Mesenchymal stem cell (in vitro differentiated cells and primary cell): ENCODE data around the gene CHD8.

Experiments
- DNase-seq: peaks from one replicate; pipeline ENCODE4 v3.0.0-alpha.2; 2013
- H2AFZ ChIP-seq: one replicate; pipeline ENCODE4 v1.6.1; 2013; ENCODE audit warnings: low read depth, mild to moderate bottlenecking, control low read depth, inconsistent platforms, low read length, moderate library complexity
- H2AK5ac ChIP-seq: 2 replicates; pipeline ENCODE4 v1.6.1; 2013; ENCODE audit warnings: low read length, moderate library complexity, mild to moderate bottlenecking, inconsistent platforms; ENCODE audit not compliant: severe bottlenecking
- H2BK120ac ChIP-seq: one replicate; pipeline ENCODE4 v1.6.1; 2013; ENCODE audit warnings: low read depth, mild to moderate bottlenecking, inconsistent platforms, low read length, moderate library complexity
- H2BK12ac ChIP-seq, 2 experiments: one replicate each; pipeline ENCODE4 v1.6.1; 2013; ENCODE audit warnings: inconsistent platforms in 2 of 2, low read length in 2 of 2, mild to moderate bottlenecking in 2 of 2, moderate library complexity in 2 of 2, control low read depth in 1 of 2
- H2BK15ac ChIP-seq: one replicate; pipeline ENCODE4 v1.6.1; 2013; ENCODE audit warnings: mild to moderate bottlenecking, low read depth, inconsistent platforms; ENCODE audit not compliant: poor library complexity, severe bottlenecking
- H2BK5ac ChIP-seq: 2 replicates; pipeline ENCODE4 v1.6.1; 2013; ENCODE audit warnings: low read depth, mild to moderate bottlenecking, low read length, control low read depth, inconsistent platforms; ENCODE audit not compliant: poor library complexity, severe bottlenecking
- H3K14ac ChIP-seq, 2 experiments: one replicate each; pipeline ENCODE4 v1.6.1; 2013; ENCODE audit warnings: inconsistent platforms in 2 of 2, low read length in 2 of 2, control low read depth in 1 of 2, mild to moderate bottlenecking in 1 of 2, moderate library complexity in 1 of 2
- H3K18ac ChIP-seq, 2 experiments: one replicate each; pipeline ENCODE4 v1.6.1; 2013; ENCODE audit warnings: inconsistent platforms in 2 of 2, low read length in 2 of 2, control low read depth in 1 of 2, low read depth in 1 of 2, mild to moderate bottlenecking in 1 of 2
- H3K23ac ChIP-seq, 2 experiments: one replicate each; pipeline ENCODE4 v1.6.1; 2013; ENCODE audit warnings: inconsistent platforms in 2 of 2, low read length in 2 of 2, mild to moderate bottlenecking in 2 of 2, moderate library complexity in 2 of 2, control low read depth in 1 of 2
- H3K27ac ChIP-seq: 2 replicates; pipeline ENCODE4 v1.5.1; 2013; ENCODE audit warnings: mild to moderate bottlenecking, moderate library complexity, low read length, control low read depth, inconsistent platforms; ENCODE audit not compliant: poor library complexity, severe bottlenecking
- H3K27me3 ChIP-seq, 2 experiments: 2 replicates each; pipeline versions ENCODE4 v1.6.1 to v1.7.0; 2013; ENCODE audit warnings: low read length in 2 of 2, mild to moderate bottlenecking in 2 of 2, moderate library complexity in 2 of 2, control low read depth in 1 of 2, inconsistent platforms in 1 of 2; ENCODE audit not compliant: control insufficient read depth in 1 of 2, insufficient read depth in 1 of 2
- H3K36me3 ChIP-seq, 2 experiments: 2 replicates each; pipeline versions ENCODE4 v1.6.1 to v1.7.0; 2013; ENCODE audit warnings: low read length in 2 of 2, control low read depth in 1 of 2, inconsistent platforms in 1 of 2, low read depth in 1 of 2, mild to moderate bottlenecking in 1 of 2; ENCODE audit not compliant: insufficient read depth in 2 of 2, control insufficient read depth in 1 of 2
- H3K4ac ChIP-seq, 2 experiments: one replicate each; pipeline ENCODE4 v1.6.1; 2013; ENCODE audit warnings: inconsistent platforms in 2 of 2, low read length in 2 of 2, mild to moderate bottlenecking in 2 of 2, moderate library complexity in 2 of 2, control low read depth in 1 of 2, low read depth in 1 of 2
- H3K4me1 ChIP-seq: 2 replicates; pipeline ENCODE4 v1.6.1; 2013; ENCODE audit warnings: low read depth, low read length, control low read depth; ENCODE audit not compliant: control insufficient read depth, insufficient read depth
- H3K4me2 ChIP-seq: 2 replicates; pipeline ENCODE4 v1.6.1; 2013; ENCODE audit warnings: low read length, mild to moderate bottlenecking, inconsistent platforms; ENCODE audit not compliant: poor library complexity, severe bottlenecking
- H3K4me3 ChIP-seq, 2 experiments: 2 replicates each; pipeline versions ENCODE4 v1.5.1 to v1.7.0; 2013; ENCODE audit warnings: low read length in 2 of 2, mild to moderate bottlenecking in 2 of 2, control low read depth in 1 of 2, low read depth in 1 of 2; ENCODE audit not compliant: insufficient read depth in 1 of 2
- H3K79me1 ChIP-seq: replicated peaks from 2 replicates; pipeline ENCODE4 v1.6.1; 2013; ENCODE audit warnings: mild to moderate bottlenecking, control low read depth, low read length, inconsistent platforms; ENCODE audit not compliant: poor library complexity, severe bottlenecking
- H3K9ac ChIP-seq: 2 replicates; pipeline ENCODE4 v1.7.0; 2013; ENCODE audit warnings: mild to moderate bottlenecking, low read length, moderate library complexity
- H3K9me3 ChIP-seq: 2 replicates; pipeline ENCODE4 v1.7.0; 2013; ENCODE audit warnings: mild to moderate bottlenecking, low read length; ENCODE audit not compliant: control insufficient read depth
- H4K8ac ChIP-seq: one replicate; pipeline ENCODE4 v1.6.1; 2013; ENCODE audit warnings: inconsistent platforms, mild to moderate bottlenecking, low read length, moderate library complexity
- H4K91ac ChIP-seq: one replicate; pipeline ENCODE4 v1.6.1; 2013; ENCODE audit warnings: mild to moderate bottlenecking, low read length, inconsistent platforms
- WGBS: methylation state at CpG from one replicate; pipeline ENCODE4 v1.1.7; 2013; ENCODE audit warnings: mixed read lengths; 5-methylcytosine and 5-hydroxymethylcytosine counted together

CHD8 gene

GRCh38 chr14:21384494-21384851, 71.5 kb downstream of the CHD8 start:
- peak overlapping the region; percentile 75 for H2AK5ac ChIP-seq
- H2BK5ac ChIP-seq = no peak overlapping the region
- H4K8ac ChIP-seq = peak overlapping the region; percentile 84
- no peak overlapping the region for H4K91ac ChIP-seq
- peaks cover 9% of the 10 kb centered on the region for H3K79me1 ChIP-seq
- H3K27ac ChIP-seq = peak overlapping the region; percentile 83
- H3K4me3 ChIP-seq = peak overlapping the region; percentile 85 to 92
- H3K14ac ChIP-seq = peak overlapping the region in 1 of 2 experiments; percentile 50
- H3K27me3 ChIP-seq = no peaks in the 10 kb centered on the region
- H2BK15ac ChIP-seq = no peak overlapping the region
- no peak overlapping the region for H2BK120ac ChIP-seq
- H3K18ac ChIP-seq = peak overlapping the region; percentile 19 to 37
- H3K9ac ChIP-seq = peak overlapping the region; percentile 99
- no peak overlapping the region for H2AFZ ChIP-seq
- no peak overlapping the region for H2BK12ac ChIP-seq
- no peak for DNase-seq
- H3K4me2 ChIP-seq = peak overlapping the region; percentile 82
- 5% methylated on average over 11 of the region's 12 CpGs for WGBS
- no peak overlapping the region for H3K4ac ChIP-seq
- no peaks in the 10 kb centered on the region for H3K9me3 ChIP-seq
- peaks cover 23 to 34% of the 10 kb centered on the region in 2 experiments for H3K36me3 ChIP-seq
- no peak overlapping the region for H3K23ac ChIP-seq
- peaks cover 5% of the 10 kb centered on the region for H3K4me1 ChIP-seq

DNA sequence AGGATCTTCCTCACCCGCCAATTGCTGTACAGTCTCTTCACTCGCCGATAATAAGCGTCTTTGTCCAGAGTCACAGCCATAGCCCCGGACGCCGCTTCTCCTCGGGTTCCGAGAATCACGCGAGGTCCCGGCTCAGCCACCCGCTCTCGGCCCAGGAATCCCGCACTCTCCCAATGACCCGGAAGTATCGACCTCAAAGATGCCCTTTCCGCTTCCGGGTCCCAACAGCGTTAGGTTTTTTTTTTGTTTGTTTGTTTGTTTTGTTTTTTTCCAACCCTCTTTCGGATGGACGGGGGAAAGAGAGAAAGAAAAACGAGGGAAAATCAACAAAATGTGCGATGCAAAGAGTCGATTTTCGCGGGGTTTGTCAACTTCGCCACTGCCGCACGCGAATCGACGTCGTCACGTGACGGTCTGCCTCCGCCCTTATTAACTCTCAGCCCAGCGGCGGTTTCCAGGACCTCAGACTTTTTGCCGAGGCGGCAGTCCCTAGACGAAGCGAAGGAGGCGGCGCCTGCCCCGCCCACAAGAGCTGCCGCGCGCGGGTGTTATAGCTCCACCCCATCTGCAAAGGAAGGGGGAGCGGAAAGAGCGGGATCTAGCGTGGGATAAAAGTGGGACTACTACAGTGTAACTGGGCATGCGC, 72.0 kb downstream of the CHD8 start, which contains the start of gene SUPT16H:
SUPT16H (minus strand) TSS at position 172 of the 646 bp plus-strand sequence; CDS start at position 80, 92 bp downstream.
- peak within 1 kb of the TSS; percentile 9 to 73 for H3K4ac ChIP-seq
- H3K14ac ChIP-seq = peak within 1 kb of the TSS; percentile 50 to 73
- H3K4me1 ChIP-seq = peaks cover 5% of the 10 kb centered on the region
- peak within 1 kb of the TSS; percentile 99 for H3K9ac ChIP-seq
- H3K27me3 ChIP-seq = no peaks in the 10 kb centered on the region
- peak within 1 kb of the TSS; percentile 85 to 92 for H3K4me3 ChIP-seq
- peak within 1 kb of the TSS; percentile 71 to 93 for H3K18ac ChIP-seq
- H2BK15ac ChIP-seq = peak within 1 kb of the TSS; percentile 80
- under 1% methylated on average over 51 of the region's 54 CpGs for WGBS
- peak within 1 kb of the TSS; percentile 75 for H2AK5ac ChIP-seq
- H3K36me3 ChIP-seq = peaks cover 18 to 29% of the 10 kb centered on the region in 2 experiments
- no peak within 1 kb of the TSS for H3K23ac ChIP-seq
- peak within 1 kb of the TSS; percentile 84 for H4K8ac ChIP-seq
- peak within 1 kb of the TSS; percentile 47 for H2BK5ac ChIP-seq
- peaks cover 10% of the 10 kb centered on the region for H3K79me1 ChIP-seq
- DNase-seq = peak; percentile 98
- peak within 1 kb of the TSS in 1 of 2 experiments; percentile 6 for H2BK12ac ChIP-seq
- H3K9me3 ChIP-seq = no peaks in the 10 kb centered on the region
- peak within 1 kb of the TSS; percentile 71 for H2BK120ac ChIP-seq
- peak within 1 kb of the TSS; percentile 15 for H2AFZ ChIP-seq
- H3K4me2 ChIP-seq = peak within 1 kb of the TSS; percentile 85
- H3K27ac ChIP-seq = peak within 1 kb of the TSS; percentile 83
- peak within 1 kb of the TSS; percentile 77 for H4K91ac ChIP-seq

DNA sequence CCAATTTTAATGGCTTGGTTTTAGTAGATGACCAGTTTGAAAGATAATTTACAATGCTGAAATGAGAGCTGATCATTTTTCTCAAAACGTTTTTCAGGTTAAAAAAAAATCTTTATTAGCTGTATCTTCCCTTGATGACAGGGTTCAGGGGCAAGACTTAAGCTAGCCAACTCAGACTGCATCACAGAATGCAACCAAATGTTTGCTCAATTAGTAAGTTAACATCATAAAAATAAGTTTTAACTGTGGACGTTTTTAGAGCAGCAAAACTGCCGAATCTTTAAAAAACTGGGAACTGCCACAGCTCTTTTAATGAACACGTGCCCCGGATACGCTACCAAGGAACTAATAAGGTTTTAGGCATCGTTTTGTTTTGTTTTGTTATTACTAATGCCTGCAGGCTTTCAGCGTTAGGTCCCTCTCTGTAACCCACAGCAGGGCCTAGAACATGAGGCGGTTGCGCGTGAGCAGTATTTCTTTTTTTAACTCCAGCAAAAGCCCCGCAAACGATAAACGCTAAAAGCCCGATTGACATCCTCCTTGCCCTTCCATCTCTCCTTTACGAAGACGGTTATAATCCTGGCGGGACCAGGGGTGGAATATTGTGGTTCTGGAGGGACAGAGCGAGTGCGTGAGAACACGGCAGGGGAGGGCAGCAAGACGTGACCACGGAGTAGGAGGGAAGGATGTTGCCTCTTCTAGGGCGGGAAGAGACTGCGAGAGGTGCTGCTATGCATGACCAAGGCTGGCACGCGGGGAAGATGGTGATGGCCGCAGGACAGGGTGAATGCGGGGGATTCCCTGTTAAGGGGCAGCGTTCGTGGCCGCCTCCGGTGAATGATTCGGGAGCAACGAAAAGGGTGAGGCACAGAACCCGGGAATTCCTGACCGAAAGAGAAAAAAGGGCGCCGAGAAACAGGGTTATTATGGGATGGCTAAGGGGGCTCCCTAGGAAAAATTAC, 72.8 kb downstream of the CHD8 start:
- Histone ChIP-seq H3K27me3 (no peaks in the 10 kb centered on the region), H2BK12ac (peak overlapping the region in 1 of 2 experiments; percentile 6), H3K4me3 (peak overlapping the region; percentile 85 to 92), H3K4ac (peak overlapping the region; percentile 9 to 73), H2BK15ac (peak overlapping the region; percentile 80), H3K9me3 (no peaks in the 10 kb centered on the region), H3K4me2 (peak overlapping the region; percentile 85), H2AK5ac (no peak overlapping the region), H2BK5ac (peak overlapping the region; percentile 47), H3K9ac (peak overlapping the region; percentile 99), H4K91ac (peak overlapping the region; percentile 77), H2AFZ (peak overlapping the region; percentile 15), H2BK120ac (peak overlapping the region; percentile 71), H3K27ac (peak overlapping the region; percentile 83), H3K36me3 (peaks cover 13 to 24% of the 10 kb centered on the region in 2 experiments), H3K79me1 (peaks cover 7% of the 10 kb centered on the region), H3K23ac (no peak overlapping the region), H3K18ac (peak overlapping the region; percentile 71 to 93), H4K8ac (peak overlapping the region; percentile 70), H3K14ac (peak overlapping the region in 1 of 2 experiments; percentile 73), H3K4me1 (peaks cover 5% of the 10 kb centered on the region)
- under 1% methylated on average over 38 of the region's 39 CpGs for WGBS
- peak; percentile 87 for DNase-seq

DNA sequence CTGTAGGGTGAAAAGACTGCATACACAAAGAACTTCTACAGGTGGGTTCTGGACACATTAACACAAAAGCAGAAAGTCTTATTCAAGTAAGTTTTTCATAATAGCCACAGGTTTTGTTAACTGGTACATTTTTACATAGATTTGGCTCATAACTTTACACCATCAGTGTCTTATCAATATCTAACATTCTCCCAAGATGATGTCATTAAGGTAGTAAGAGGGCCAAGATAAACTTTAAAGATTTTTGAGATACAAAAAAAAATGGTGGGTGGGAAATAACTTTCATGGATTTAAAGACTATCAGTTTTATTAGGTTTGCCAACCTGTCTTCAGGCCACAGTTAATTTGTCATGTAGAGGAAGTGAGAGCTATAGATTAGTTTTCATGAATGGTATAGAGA, 73.8 kb downstream of the CHD8 start:
- peaks cover 10 to 19% of the 10 kb centered on the region in 2 experiments for H3K36me3 ChIP-seq
- no peak overlapping the region for H2AFZ ChIP-seq
- no peak overlapping the region for H3K18ac ChIP-seq
- no peak overlapping the region for H2BK15ac ChIP-seq
- H4K91ac ChIP-seq = no peak overlapping the region
- peaks cover 8% of the 10 kb centered on the region for H3K4me1 ChIP-seq
- H3K9ac ChIP-seq = peak overlapping the region; percentile 99
- no peak overlapping the region for H3K27ac ChIP-seq
- H3K27me3 ChIP-seq = no peaks in the 10 kb centered on the region
- H3K79me1 ChIP-seq = peaks cover 11% of the 10 kb centered on the region
- H4K8ac ChIP-seq = no peak overlapping the region
- H3K23ac ChIP-seq = no peak overlapping the region
- H3K4me3 ChIP-seq = peak overlapping the region in 1 of 2 experiments; percentile 92
- H2BK120ac ChIP-seq = no peak overlapping the region
- no peak overlapping the region for H2BK5ac ChIP-seq
- no peak overlapping the region for H3K4ac ChIP-seq
- no peak overlapping the region for H3K4me2 ChIP-seq
- H2AK5ac ChIP-seq = no peak overlapping the region
- H3K9me3 ChIP-seq = no peaks in the 10 kb centered on the region
- no peak overlapping the region for H2BK12ac ChIP-seq
- H3K14ac ChIP-seq = no peak overlapping the region
- DNase-seq = no peak
